GM21825 (cell line): Measurements from ENCODE around the gene KRT33B.
"Not testable (repeated sequence)": the region's sequence is repeated elsewhere in the genome, so short reads cannot be mapped to it uniquely, and the experiment has no call there.

Experiments used
- ATAC-seq: cut with Tn5 transposase; IDR thresholded peaks from one replicate; pipeline ENCODE4 v1.9.1; 2021; ENCODE audit warnings: mild to moderate bottlenecking, moderate library complexity; ENCODE audit not compliant: unreplicated experiment

Gene KRT33B

GRCh38 chr17:41369713-41370112 is at the start of gene KRT33B:
Gene KRT33B, minus strand, starts transcription at chr17:41369813. Its CDS starts 63 bp downstream, at chr17:41369750.
- no peak for ATAC-seq

DNA sequence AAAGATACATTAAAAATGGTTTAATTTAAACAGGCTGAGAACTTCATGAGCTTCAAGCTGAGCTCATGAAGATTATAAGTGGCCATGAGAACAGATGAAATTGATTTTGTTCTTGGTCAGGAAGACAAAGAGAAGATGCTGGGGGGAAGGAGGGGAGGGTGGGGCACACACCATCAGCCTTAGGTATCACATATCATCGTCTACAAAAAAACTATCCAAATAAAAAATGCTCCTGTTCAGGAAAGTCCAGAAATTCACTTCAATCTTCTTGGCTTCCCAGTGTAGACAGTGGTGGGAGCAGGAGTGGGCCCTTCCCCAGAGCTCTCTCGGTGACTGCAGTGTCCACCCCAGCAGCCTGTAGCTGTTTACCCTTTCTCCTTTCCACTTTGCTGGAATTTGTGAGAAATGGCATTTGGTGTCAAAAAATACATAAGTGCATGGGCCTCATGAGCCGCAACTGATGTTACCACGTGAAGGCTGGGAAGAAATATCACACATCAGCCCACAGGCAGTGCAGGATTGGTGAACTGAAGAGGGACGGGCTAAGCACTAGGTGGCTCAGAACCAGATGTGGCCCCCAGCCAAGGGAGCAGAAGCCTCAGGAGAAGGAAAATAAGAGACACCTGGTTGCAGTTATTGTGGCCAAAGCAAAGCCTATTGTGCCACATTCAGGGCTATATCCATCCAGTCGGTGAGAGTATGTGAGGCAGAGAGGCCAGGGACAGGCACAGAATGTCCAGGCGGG is 48.7 kb upstream of the KRT33B start:
- ATAC-seq: no peak

DNA sequence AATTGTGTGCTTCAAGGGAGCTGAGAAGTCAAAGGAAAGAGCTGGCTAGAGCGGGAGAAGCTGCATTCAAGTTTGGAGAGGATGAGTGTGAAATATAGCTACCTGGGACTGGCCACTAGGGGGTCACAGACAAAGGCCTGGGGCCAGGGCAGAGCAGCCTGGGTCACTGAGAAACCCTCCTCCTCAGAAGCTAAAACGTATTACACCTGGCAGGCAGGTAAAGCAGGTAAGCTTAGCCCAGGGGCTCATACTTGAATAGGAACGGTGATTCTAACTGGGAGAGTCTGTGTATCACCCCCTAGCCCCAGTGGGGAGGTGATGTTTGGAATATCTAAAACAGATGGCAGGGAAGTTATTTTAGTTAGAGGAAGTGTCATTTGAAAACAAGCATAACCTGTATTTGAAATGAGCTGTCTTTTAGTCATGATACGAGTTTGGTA is 48.0 kb upstream of the KRT33B start:
- ATAC-seq: no peak

DNA sequence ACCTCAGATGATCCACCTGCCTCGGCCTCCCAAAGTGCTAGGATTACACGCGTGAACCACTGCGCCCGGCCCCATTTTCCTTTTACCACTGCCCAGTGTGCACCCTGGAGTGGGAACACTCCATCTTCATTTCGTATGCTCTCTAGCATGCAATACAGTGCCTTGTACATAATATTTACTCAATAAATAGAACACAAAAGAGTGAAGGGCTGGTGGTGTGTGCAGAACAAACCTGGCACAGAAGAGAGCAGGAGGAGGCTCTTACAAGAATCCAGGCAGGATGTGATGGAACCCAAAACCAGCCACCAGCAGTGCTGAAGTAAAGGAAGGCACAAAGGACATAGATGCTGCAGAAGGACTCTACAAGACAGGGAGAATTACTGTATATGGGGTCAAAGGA is 47.5 kb upstream of the KRT33B start:
- ATAC-seq: no peak

DNA sequence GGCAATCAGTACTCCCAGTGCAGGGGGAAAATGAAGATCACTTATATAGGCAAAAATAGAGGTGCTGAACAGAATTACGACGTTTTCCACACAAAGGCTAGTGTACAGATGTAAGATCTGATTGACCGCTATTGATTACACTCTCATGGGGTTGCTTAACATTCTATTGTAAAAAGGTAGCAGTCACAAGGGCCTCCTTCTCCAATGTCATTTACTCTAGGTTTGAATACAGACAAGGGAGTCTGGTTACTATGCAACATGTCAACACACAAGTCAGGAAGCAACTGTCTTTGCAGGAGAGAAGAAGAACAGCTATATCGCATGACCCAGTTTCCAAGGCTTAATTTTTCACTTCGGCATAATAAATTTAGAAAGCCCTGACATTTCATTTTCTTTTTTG is 46.9 kb upstream of the KRT33B start:
- ATAC-seq: no peak

DNA sequence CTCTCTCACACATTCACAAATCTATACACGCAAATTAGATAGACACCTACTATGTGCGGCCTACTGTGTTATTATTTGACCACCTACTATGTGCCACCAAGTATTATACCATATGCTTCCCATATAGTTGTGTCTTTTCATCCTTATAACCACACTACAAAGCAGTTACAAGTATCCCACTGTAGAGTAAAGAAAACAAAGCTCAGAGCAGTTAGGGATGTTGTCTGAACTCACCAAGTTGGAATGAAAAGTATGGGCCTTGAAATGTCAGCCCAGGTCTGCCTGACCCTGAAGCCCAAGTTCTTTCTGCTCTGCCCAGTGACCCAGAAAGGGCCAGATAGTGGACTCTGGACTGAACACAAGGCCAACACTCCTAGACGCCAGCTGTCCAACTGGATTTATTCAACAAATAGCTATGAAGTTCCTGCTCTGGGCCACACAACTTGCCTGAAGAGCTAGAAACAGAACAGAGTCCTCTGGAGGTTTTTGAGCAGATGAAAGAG is 46.3 kb upstream of the KRT33B start:
- no peak for ATAC-seq

- ATAC-seq: no peak
Measured at GRCh38 chr17:41415411-41415810, 45.8 kb upstream of the KRT33B start.

- no peak for ATAC-seq
Measured at GRCh38 chr17:41413982-41414381, 44.4 kb upstream of the KRT33B start.

DNA sequence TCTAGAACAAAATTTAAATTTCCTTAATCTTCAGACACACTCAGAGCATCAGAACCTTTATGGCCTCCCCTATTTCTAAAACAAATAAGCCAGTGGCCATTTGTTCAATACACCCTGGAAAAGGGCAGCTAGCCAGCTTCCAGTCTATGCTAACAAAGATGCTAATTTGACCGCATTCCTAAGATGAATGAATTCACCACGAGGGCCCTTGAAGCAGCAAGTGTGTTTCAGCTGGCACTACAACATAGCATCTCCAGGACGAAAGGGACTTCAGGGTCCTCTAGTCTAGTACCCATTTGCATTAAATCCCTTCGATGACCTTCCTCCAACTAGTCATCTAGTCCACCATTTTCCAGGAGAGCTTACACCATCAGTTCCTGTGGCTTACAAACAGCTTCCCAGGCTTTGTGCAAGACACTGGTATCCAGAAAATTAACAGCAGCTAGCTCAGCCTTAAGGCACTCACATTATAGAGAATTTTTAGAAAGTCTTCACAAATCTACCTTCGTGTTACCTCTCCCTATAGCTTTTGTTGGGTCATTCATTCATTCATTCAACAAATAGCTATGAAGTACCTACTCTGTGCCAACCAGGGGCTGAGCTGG is 43.8 kb upstream of the KRT33B start:
- no peak for ATAC-seq

- ATAC-seq: no peak
Measured at GRCh38 chr17:41411072-41411840, 41.6 kb upstream of the KRT33B start.

DNA sequence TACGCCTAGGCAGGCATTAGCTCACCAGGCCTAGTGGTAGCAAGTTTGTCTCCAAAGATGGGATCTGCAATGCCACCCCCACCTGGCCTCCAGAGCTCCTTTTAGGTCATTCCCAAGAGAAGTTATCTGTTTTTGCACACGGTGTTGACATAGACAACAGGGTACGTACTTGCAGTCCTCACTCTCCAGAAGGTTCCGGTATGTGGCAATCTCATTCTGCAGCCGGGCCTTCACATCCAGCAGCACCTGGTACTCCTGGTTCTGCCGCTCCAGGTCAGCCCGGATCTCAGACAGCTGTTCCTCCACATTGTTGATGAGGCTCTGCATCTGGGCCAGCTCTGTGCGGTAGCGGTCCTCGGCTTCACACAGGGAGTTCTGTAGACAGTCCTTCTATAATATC is 37.6 kb upstream of the KRT33B start:
- ATAC-seq: no peak

- ATAC-seq: no peak
Measured at GRCh38 chr17:41406205-41406604, 36.6 kb upstream of the KRT33B start.

DNA sequence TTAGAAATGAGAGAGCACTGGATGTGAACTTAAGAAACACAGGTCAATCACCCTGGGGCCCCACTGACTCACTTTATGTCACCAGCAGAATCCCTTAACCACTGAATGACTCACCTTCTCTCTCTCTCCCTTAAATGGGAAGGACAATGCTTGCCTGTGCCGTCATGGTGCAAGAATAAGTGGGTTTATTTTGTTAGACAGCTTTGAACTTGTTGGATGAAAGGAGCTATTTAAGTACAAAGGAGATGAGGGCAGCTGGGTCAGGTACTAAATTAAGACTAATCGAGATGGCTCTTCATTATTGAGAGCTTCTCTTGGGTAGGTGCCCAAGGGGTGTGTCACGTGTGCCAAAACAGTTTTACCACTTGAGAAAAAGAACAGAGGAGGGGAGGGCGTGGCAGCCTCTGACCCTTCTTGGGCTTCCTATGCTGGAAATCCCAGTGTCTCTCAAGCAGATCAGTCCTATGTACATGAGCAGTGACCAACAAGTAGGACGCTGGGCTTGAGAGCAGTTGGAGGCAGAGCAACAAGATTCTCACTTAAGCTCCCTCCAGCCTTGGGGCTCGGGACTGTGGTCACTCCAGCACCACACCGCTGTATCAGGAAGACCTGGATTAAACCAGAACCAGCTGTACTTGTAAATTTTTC is 34.5 kb upstream of the KRT33B start:
- ATAC-seq: no peak

DNA sequence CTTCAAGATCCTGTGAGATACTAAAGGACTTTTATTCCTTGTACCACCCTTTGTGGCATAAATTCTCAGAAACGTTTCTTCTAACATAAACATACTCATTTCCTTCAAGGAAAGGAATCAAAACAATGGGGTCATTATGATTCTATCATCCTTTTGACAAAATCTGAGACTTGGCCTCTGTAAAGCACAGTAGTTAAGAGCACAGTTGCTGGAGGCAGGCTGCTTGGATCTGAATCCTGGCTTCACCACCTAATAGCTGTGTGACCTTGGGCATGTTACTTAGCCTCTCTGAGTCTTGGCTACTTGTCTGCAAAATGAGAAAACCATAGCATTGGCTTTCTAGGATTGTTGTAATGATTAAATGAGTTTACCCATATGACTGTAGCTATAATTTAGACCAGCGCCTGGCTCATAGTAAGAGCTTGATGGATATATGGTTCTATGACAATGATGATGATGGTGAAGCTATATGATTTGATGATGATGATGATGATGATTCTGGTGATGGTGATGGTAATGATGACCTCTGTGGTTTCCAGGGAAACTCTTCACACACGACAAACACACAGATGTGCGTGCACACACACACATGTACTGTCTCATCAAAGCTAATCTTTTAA is 33.9 kb upstream of the KRT33B start:
- no peak for ATAC-seq

DNA sequence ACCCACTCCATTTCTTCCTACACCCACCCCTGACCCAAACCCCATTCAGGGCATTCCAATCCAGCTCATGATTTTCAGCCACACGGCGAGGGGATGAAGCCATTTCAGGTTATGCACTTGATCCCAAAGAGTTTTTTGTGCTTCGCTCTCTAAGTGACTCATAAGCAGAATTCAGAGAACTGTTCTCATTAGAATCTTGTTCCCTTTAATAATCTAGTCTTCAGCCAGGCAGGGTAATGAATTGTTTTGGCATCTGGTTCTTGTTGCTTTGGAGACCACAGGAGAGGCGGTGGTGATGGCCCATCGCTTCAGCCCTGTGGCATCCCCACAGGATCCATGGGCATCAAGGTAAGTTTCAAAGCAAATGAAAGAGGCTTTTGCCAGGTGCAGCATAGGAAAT is 32.5 kb upstream of the KRT33B start:
- ATAC-seq: no peak

DNA sequence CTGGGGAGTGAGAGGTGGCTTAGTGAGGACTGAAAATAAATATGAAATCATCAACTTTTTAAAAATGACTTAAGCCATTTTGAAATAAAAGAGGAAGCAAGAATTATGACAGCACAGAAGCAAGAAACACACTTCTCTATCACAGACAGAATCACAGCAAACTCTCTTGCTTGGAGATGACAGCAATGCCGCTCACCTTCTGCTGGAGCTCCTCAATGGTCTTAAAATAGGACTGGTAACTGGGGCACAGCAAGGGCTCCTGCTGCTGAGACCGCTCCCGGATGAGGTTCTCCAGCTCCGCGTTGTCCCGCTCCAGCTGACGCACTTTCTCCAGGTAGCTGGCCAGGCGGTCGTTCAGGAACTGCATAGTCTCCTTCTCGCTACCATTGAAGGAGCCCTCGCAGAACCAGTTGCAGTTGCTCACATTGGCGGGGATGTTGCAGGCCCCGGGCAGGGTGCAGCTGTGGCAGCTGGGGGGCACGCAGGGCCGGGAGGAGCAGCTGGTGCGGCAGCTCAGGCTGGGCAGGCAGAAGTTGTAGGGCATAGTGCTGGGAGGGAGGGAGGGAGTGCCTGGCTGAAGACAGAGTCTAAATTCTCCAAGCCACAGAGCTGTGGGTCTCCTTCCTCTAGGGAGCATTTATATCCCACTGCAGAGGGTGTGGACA is 27.5 kb upstream of the KRT33B start, which contains the start of gene KRT31:
TSS of gene KRT31 (minus strand) at position 613 of the 665 bp plus-strand sequence. CDS start at position 544, 69 bp downstream.
- no peak for ATAC-seq

- ATAC-seq: no peak
Measured at GRCh38 chr17:41396340-41396739, 26.7 kb upstream of the KRT33B start.

DNA sequence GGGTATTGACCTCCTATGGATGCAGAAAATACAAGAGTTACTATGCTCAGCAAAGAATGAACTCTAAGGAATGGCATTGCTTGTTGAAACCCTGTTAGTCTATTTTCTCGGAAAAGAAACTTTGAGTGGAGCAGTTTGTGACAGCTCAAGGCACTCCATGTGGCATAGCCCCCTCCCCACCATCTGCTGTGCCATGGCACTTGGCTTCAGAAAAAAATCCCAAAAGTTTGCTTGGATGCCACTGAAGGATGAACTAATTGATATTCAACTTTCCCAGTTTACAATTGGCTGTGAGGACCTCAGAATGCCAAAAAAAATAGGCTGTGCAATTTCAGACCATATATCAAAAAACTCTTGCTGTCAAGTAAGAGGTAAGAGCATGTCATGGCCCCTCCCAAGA is 26.0 kb upstream of the KRT33B start:
- no peak for ATAC-seq

DNA sequence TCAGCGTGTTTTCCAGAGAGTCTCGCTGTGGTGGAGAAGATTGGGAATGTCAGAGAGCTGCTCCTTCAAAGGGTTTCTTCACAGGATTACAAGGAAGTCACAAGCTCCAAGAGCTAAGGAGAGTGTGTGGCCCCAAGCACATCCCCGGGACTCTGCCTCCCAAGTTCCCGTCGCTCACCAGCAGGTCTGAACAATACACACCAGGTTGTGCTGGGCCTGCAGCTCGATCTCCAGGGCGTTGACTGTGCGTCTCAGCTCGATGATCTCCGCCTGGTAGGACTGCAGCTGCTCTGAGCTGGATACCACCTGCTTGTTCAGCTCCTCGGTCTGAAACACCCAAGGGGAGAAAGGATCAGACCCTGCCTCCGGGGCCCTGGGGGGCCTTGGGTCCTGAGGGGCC is 25.4 kb upstream of the KRT33B start:
- ATAC-seq: not testable (repeated sequence)
